Breast epithelium (tissue), 4 donors: ENCODE measurements around the gene ANAPC7. TPM values are rescaled to one million over a fixed set of nuclear protein-coding genes. Genes with fewer than 3 reads are reported as not detected.
"Not testable (repeated sequence)": the region's sequence is repeated elsewhere in the genome, so short reads cannot be mapped to it uniquely, and the experiment has no call there.

Experiments used
- DNase-seq, 2 donors: peaks; one replicate each; pipeline ENCODE4 v3.0.0-alpha.2; 2019; ENCODE audit warnings: low spot score in 2 of 2
- H3K27ac ChIP-seq, 2 donors: fragments of 200-600 bp; sonication (generic) in 1 of 2; one replicate each; pipeline ENCODE4 v1.5.1; 2016 to 2019; ENCODE audit warnings: mild to moderate bottlenecking in 1 of 2
- H3K27me3 ChIP-seq, 2 donors: fragments of 200-600 bp; sonication (generic) in 1 of 2; one replicate each; pipeline versions ENCODE4 v1.5.1 to v1.6.0; 2017 to 2019; ENCODE audit warnings: control low read depth in 1 of 2, mild to moderate bottlenecking in 1 of 2
- H3K36me3 ChIP-seq: fragments of 200-600 bp; one replicate; pipeline ENCODE4 v1.5.1; 2019
- H3K4me1 ChIP-seq, 2 donors: fragments of 200-600 bp; sonication (generic); one replicate each; pipeline ENCODE4 v1.5.1; 2016 to 2019; ENCODE audit warnings: control low read depth in 1 of 2
- H3K4me3 ChIP-seq, 3 donors: fragments of 200-600 bp; sonication (generic); 1 replicate in 2 of 3; 2 replicates in 1 of 3; pipeline ENCODE4 v1.5.1; 2016 to 2019; ENCODE audit warnings: mild to moderate bottlenecking in 3 of 3, moderate library complexity in 2 of 3
- H3K9me3 ChIP-seq, 2 donors: fragments of 200-600 bp; sonication (generic) in 1 of 2; one replicate each; pipeline ENCODE4 v1.5.1; 2016 to 2019; ENCODE audit warnings: control low read depth in 1 of 2
- CTCF ChIP-seq, 3 donors: fragments of 450-650 bp; IDR thresholded peaks; one replicate each; pipeline ENCODE4 v1.5.1; 2016 to 2017; ENCODE audit warnings: antibody characterized with exemption in 3 of 3, mild to moderate bottlenecking in 3 of 3, moderate library complexity in 3 of 3
- POLR2A ChIP-seq: fragments of 450-650 bp; IDR thresholded peaks from one replicate; pipeline ENCODE4 v1.6.1; 2016; ENCODE audit warnings: antibody characterized with exemption, mild to moderate bottlenecking, moderate library complexity
- POLR2AphosphoS5 ChIP-seq, 3 donors: sonication (generic); formaldehyde crosslinking; IDR thresholded peaks; one replicate each; pipeline ENCODE4 v1.6.1; 2017; ENCODE audit warnings: antibody characterized with exemption in 3 of 3
- intact Hi-C: fragments of 100-400 bp; cut with DNase I; formaldehyde crosslinking; loops from one replicate; pipeline ENCODE4 v1.15.1; 2023; ENCODE audit warnings: low total_unique reads
- total RNA-seq, 3 donors: library from RNA; depleted of rRNA; stranded (reverse); fragments of >200 nt; gene quantifications; one replicate each; pipeline ENCODE4 v1.1.0, GENCODE V29; 2016

ANAPC7 gene
- total RNA-seq, 3 donors from 2014 or later = 29.4 to 56.2 (median 43.3) TPM

GRCh38 chr12:110340706-110341105 is 62.8 kb downstream of the ANAPC7 start:
- DNase-seq = no peak
- H3K4me3 ChIP-seq = no peak overlapping the region
- peak overlapping the region in 1 of 2 donors; percentile 91 for H3K27ac ChIP-seq
- H3K36me3 ChIP-seq = peaks cover 6% of the 10 kb centered on the region
- intact Hi-C loops = no loop called here
- TF ChIP-seq POLR2AphosphoS5 (IDR thresholded peaks at IDR 0.05) (no peak), POLR2A (no peak), CTCF (IDR thresholded peaks at IDR 0.05) (no peak)
- no peaks in the 10 kb centered on the region for H3K9me3 ChIP-seq
- no peaks in the 10 kb centered on the region for H3K27me3 ChIP-seq
- peaks cover 0 to 14% of the 10 kb centered on the region in 2 donors for H3K4me1 ChIP-seq

- H3K36me3 ChIP-seq, DNase-seq, H3K27me3 ChIP-seq, intact Hi-C loops, H3K9me3 ChIP-seq, H3K4me3 ChIP-seq: not testable (repeated sequence)
- peak overlapping the region; percentile 46 to 91 for H3K27ac ChIP-seq
- peaks cover 0 to 14% of the 10 kb centered on the region in 2 donors for H3K4me1 ChIP-seq
Measured at GRCh38 chr12:110340261-110340660, 63.2 kb downstream of the ANAPC7 start.

GRCh38 chr12:110339184-110339952 is 64.1 kb downstream of the ANAPC7 start:
- TF ChIP-seq POLR2AphosphoS5 (IDR thresholded peaks at IDR 0.05) (peak in 1 of 3 donors; percentile 30), POLR2A (no peak)
- no peak for DNase-seq
- H3K4me1 ChIP-seq = peaks cover 0 to 9% of the 10 kb centered on the region in 2 donors
- H3K9me3 ChIP-seq = no peaks in the 10 kb centered on the region
- no peaks in the 10 kb centered on the region for H3K27me3 ChIP-seq
- peaks cover 6% of the 10 kb centered on the region for H3K36me3 ChIP-seq
- H3K27ac ChIP-seq = peak overlapping the region; percentile 78 to 91
- H3K4me3 ChIP-seq = no peak overlapping the region
- intact Hi-C loops = no loop called here

- Histone ChIP-seq H3K27me3 (no peaks in the 10 kb centered on the region), H3K4me3 (no peak overlapping the region), H3K36me3 (peaks cover 6% of the 10 kb centered on the region), H3K27ac (peak overlapping the region; percentile 78 to 91), H3K9me3 (no peaks in the 10 kb centered on the region), H3K4me1 (peaks cover 0 to 3% of the 10 kb centered on the region in 2 donors)
- DNase-seq = no peak
- intact Hi-C loops = no loop called here
- TF ChIP-seq POLR2A = no peak
- TF ChIP-seq POLR2AphosphoS5 (IDR thresholded peaks at IDR 0.05) = no peak
- TF ChIP-seq CTCF (IDR thresholded peaks at IDR 0.05) = no peak
Measured at GRCh38 chr12:110338754-110339153, 64.8 kb downstream of the ANAPC7 start.

- Histone ChIP-seq H3K9me3 (no peaks in the 10 kb centered on the region), H3K36me3 (peaks cover 6% of the 10 kb centered on the region), H3K27ac (peak overlapping the region; percentile 78 to 91), H3K27me3 (no peaks in the 10 kb centered on the region), H3K4me1 (peaks cover 0 to 3% of the 10 kb centered on the region in 2 donors), H3K4me3 (no peak overlapping the region)
- intact Hi-C loops = no loop called here
- no peak for DNase-seq
- TF ChIP-seq CTCF (IDR thresholded peaks at IDR 0.05) (no peak), POLR2AphosphoS5 (IDR thresholded peaks at IDR 0.05) (no peak), POLR2A (no peak)
Measured at GRCh38 chr12:110337912-110338710, 65.4 kb downstream of the ANAPC7 start.
